GM18861 (cell line): Measurements from ENCODE around the gene ETFBKMT.

Experiments
- ATAC-seq: cut with Tn5 transposase; IDR thresholded peaks from one replicate; pipeline ENCODE4 v1.9.1; 2021; ENCODE audit not compliant: unreplicated experiment

The ETFBKMT gene

GRCh38 chr12:31659087-31659942, at the start of gene ETFBKMT:
ETFBKMT (plus strand) TSS chr12:31659688; CDS start chr12:31661954, 2,266 bp downstream.
- peak; percentile 99 for ATAC-seq

- no peak for ATAC-seq
These were observed 46.7 kb upstream of the ETFBKMT start for GRCh38 chr12:31612819-31613218.

GRCh38 chr12:31618228-31619025, 41.1 kb upstream of the ETFBKMT start:
- ATAC-seq, result no peak

GRCh38 chr12:31620311-31620710, 39.2 kb upstream of the ETFBKMT start:
- ATAC-seq, result no peak

- ATAC-seq, result no peak
These were observed 37.5 kb upstream of the ETFBKMT start for GRCh38 chr12:31622038-31622437.

- ATAC-seq, result no peak
These were observed 33.1 kb upstream of the ETFBKMT start for GRCh38 chr12:31626270-31626995.

- no peak for ATAC-seq
These were observed 31.9 kb upstream of the ETFBKMT start for GRCh38 chr12:31627456-31628054.

- ATAC-seq, result no peak
These were observed 29.4 kb upstream of the ETFBKMT start for GRCh38 chr12:31629756-31630732.

GRCh38 chr12:31631023-31631724, 28.3 kb upstream of the ETFBKMT start:
- ATAC-seq, result no peak

GRCh38 chr12:31631809-31632208, 27.7 kb upstream of the ETFBKMT start:
- ATAC-seq, result no peak

- ATAC-seq, result no peak
These were observed 26.0 kb upstream of the ETFBKMT start for GRCh38 chr12:31633464-31633863.

GRCh38 chr12:31634620-31635019, 24.9 kb upstream of the ETFBKMT start:
- no peak for ATAC-seq

- no peak for ATAC-seq
These were observed 17.9 kb upstream of the ETFBKMT start for GRCh38 chr12:31641509-31642090.

GRCh38 chr12:31644536-31644935, 15.0 kb upstream of the ETFBKMT start:
- ATAC-seq, result no peak

- ATAC-seq, result no peak
These were observed 13.6 kb upstream of the ETFBKMT start for GRCh38 chr12:31645924-31646323.

- no peak for ATAC-seq
These were observed 12.4 kb upstream of the ETFBKMT start for GRCh38 chr12:31647086-31647491.

GRCh38 chr12:31650918-31651317, 8.6 kb upstream of the ETFBKMT start:
- ATAC-seq, result no peak

- no peak for ATAC-seq
These were observed 7.5 kb upstream of the ETFBKMT start for GRCh38 chr12:31651893-31652521.
